Measurements from ENCODE around the gene TFAP2B. TPM values are rescaled to one million over a fixed set of nuclear protein-coding genes. Genes with fewer than 3 reads are reported as not detected.
A peak's percentile ranks its signal among the peaks of the same experiment; 100 is the strongest.

The TFAP2B gene
- total RNA-seq, 1 donor from 2014 or later, result 4.6 TPM

GRCh38 chr6:50840112-50840810 lies 21.6 kb downstream of the TFAP2B start:
- TF ChIP-seq, protein P1, sequence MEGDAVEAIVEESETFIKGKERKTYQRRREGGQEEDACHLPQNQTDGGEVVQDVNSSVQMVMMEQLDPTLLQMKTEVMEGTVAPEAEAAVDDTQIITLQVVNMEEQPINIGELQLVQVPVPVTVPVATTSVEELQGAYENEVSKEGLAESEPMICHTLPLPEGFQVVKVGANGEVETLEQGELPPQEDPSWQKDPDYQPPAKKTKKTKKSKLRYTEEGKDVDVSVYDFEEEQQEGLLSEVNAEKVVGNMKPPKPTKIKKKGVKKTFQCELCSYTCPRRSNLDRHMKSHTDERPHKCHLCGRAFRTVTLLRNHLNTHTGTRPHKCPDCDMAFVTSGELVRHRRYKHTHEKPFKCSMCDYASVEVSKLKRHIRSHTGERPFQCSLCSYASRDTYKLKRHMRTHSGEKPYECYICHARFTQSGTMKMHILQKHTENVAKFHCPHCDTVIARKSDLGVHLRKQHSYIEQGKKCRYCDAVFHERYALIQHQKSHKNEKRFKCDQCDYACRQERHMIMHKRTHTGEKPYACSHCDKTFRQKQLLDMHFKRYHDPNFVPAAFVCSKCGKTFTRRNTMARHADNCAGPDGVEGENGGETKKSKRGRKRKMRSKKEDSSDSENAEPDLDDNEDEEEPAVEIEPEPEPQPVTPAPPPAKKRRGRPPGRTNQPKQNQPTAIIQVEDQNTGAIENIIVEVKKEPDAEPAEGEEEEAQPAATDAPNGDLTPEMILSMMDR (conservative IDR thresholded peaks at IDR 0.05; ENCODE audit: low read depth, low read length), result no peak
- H3K4me3 ChIP-seq (ENCODE audit: low read depth, low read length), result no peak overlapping the region
- no peak for DNase-seq (ENCODE audit: low read depth)

GRCh38 chr6:50840811-50841192 lies 22.1 kb downstream of the TFAP2B start:
- no peak overlapping the region for H3K4me3 ChIP-seq (ENCODE audit: low read depth, low read length)
- no peak for DNase-seq (ENCODE audit: low read depth)
- TF ChIP-seq, protein P1 (conservative IDR thresholded peaks at IDR 0.05; ENCODE audit: low read depth, low read length), result no peak

DNA sequence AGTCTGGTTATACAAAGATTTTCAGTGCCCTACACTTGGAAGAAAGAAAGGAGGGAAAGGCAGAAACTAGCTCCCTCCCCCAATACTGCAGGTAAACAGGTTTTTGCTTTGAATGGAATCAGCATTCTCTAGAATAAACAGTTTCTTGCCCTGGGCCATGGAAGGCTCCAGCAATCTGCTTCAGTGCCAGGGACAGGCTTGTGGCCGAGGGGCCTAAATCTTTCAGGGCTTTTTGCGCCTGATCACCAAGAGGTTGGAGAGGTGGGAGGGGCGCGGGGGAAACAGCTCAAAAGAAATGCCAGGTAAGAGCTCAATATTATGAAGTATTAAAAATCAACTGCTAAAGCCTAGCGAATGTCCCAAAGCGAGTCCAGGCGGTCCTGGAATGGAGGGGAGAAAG lies 23.8 kb downstream of the TFAP2B start:
- DNase-seq (ENCODE audit: low read depth), result no peak
- TF ChIP-seq, protein P1 (conservative IDR thresholded peaks at IDR 0.05; ENCODE audit: low read depth, low read length), result no peak
- no peak overlapping the region for H3K4me3 ChIP-seq (ENCODE audit: low read depth, low read length)

DNA sequence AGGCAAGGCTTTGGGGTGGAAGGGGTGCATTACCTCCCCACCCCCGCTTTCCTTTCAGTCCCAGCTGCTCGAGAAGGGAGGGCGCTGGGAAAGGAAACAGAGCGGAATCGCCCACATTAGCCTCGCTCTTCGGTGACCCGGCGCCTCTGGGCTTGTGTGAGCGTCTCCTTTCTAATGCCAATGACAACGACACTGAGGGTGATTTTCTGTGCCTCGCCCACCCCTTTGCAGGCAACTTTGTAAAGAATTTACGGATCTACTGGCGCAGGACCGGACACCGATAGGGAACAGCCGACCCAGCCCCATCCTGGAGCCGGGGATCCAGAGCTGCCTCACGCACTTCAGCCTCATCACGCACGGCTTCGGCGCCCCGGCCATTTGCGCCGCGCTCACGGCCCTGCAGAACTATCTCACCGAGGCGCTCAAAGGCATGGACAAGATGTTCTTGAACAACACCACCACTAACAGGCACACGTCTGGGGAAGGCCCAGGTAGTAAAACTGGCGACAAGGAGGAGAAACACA lies 24.3 kb downstream of the TFAP2B start:
- H3K4me3 ChIP-seq (ENCODE audit: low read depth, low read length), result no peak overlapping the region
- no peak for DNase-seq (ENCODE audit: low read depth)
- TF ChIP-seq, protein P1 (conservative IDR thresholded peaks at IDR 0.05; ENCODE audit: low read depth, low read length), result no peak

DNA sequence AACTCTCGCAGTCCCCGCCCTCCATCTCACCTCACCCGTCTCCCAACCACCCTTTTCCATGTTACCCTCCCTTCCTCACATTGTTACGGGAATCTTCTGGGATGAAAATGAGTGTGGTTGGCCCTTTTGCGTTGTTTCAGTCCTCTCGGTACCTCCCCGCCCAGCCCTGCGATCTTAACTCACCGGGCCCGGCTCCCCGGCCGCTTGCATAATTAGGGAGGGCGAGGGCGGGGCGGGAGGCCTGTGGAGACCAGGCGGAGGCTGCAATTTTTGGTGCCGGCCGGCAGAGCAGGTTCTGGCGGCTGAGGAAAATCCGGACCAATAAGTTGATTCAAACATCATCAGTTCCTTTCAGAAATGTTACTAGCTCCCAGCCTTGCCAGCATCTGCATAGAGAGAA lies 25.2 kb downstream of the TFAP2B start:
- H3K4me3 ChIP-seq (ENCODE audit: low read depth, low read length), result peak overlapping the region; percentile 11
- DNase-seq (ENCODE audit: low read depth), result no peak
- TF ChIP-seq, protein P1 (conservative IDR thresholded peaks at IDR 0.05; ENCODE audit: low read depth, low read length), result no peak

GRCh38 chr6:50845499-50846143 lies 26.9 kb downstream of the TFAP2B start:
- no peak overlapping the region for H3K4me3 ChIP-seq (ENCODE audit: low read depth, low read length)
- TF ChIP-seq, protein P1 (conservative IDR thresholded peaks at IDR 0.05; ENCODE audit: low read depth, low read length), result no peak
- no peak for DNase-seq (ENCODE audit: low read depth)
